ES-I3 (cell line): Measurements from ENCODE around the gene DNAH9.

ENCODE experiments used
- H3K36me3 ChIP-seq: 2 replicates; pipeline ENCODE4 v1.6.1; 2013; ENCODE audit warnings: mild to moderate bottlenecking, low read length, control low read depth, moderate library complexity; ENCODE audit not compliant: insufficient read depth
- H3K4me1 ChIP-seq: 2 replicates; pipeline ENCODE4 v1.6.1; 2013; ENCODE audit warnings: mild to moderate bottlenecking, control low read depth, low read length; ENCODE audit not compliant: insufficient read depth
- H3K9ac ChIP-seq: 2 replicates; pipeline ENCODE4 v1.6.1; 2013; ENCODE audit warnings: low read depth, mild to moderate bottlenecking, low read length, moderate library complexity
- H3K9me3 ChIP-seq: 2 replicates; pipeline ENCODE4 v1.6.1; 2013; ENCODE audit warnings: mild to moderate bottlenecking, low read length, moderate library complexity; ENCODE audit not compliant: control insufficient read depth, insufficient read depth

The DNAH9 gene

GRCh38 chr17:11738151-11738550 lies 139.9 kb downstream of the DNAH9 start:
- no peaks in the 10 kb centered on the region for H3K9me3 ChIP-seq
- no peaks in the 10 kb centered on the region for H3K36me3 ChIP-seq
- no peak overlapping the region for H3K9ac ChIP-seq
- H3K4me1 ChIP-seq: peaks cover 4% of the 10 kb centered on the region; the same call in 1 of the 2 replicates

- Histone ChIP-seq H3K4me1 (peaks cover 4% of the 10 kb centered on the region; the same call in 1 of the 2 replicates), H3K36me3 (no peaks in the 10 kb centered on the region), H3K9me3 (no peaks in the 10 kb centered on the region), H3K9ac (no peak overlapping the region)
These were observed 141.1 kb downstream of the DNAH9 start for GRCh38 chr17:11739351-11739750.

- no peaks in the 10 kb centered on the region for H3K9me3 ChIP-seq
- no peak overlapping the region for H3K9ac ChIP-seq
- H3K36me3 ChIP-seq: no peaks in the 10 kb centered on the region
- H3K4me1 ChIP-seq: peaks cover 4% of the 10 kb centered on the region; the same call in 1 of the 2 replicates
These were observed 141.6 kb downstream of the DNAH9 start for GRCh38 chr17:11739848-11740247.

- Histone ChIP-seq H3K4me1 (no peaks in the 10 kb centered on the region), H3K9ac (no peak overlapping the region), H3K36me3 (no peaks in the 10 kb centered on the region), H3K9me3 (no peaks in the 10 kb centered on the region)
These were observed 144.6 kb downstream of the DNAH9 start for GRCh38 chr17:11742886-11743285.

- Histone ChIP-seq H3K9me3 (no peaks in the 10 kb centered on the region), H3K4me1 (no peaks in the 10 kb centered on the region), H3K36me3 (no peaks in the 10 kb centered on the region), H3K9ac (no peak overlapping the region)
These were observed 146.4 kb downstream of the DNAH9 start for GRCh38 chr17:11744696-11745095.

- no peaks in the 10 kb centered on the region for H3K9me3 ChIP-seq
- no peaks in the 10 kb centered on the region for H3K36me3 ChIP-seq
- H3K9ac ChIP-seq: no peak overlapping the region
- H3K4me1 ChIP-seq: no peaks in the 10 kb centered on the region
These were observed 149.2 kb downstream of the DNAH9 start for GRCh38 chr17:11747441-11747840.

GRCh38 chr17:11757815-11758214 lies 159.5 kb downstream of the DNAH9 start:
- Histone ChIP-seq H3K9me3 (no peaks in the 10 kb centered on the region), H3K36me3 (no peaks in the 10 kb centered on the region), H3K4me1 (no peaks in the 10 kb centered on the region), H3K9ac (no peak overlapping the region)

- no peak overlapping the region for H3K9ac ChIP-seq
- H3K9me3 ChIP-seq: no peaks in the 10 kb centered on the region
- no peaks in the 10 kb centered on the region for H3K4me1 ChIP-seq
These were observed 169.8 kb downstream of the DNAH9 start for GRCh38 chr17:11768106-11768505.

GRCh38 chr17:11768981-11769380 lies 170.7 kb downstream of the DNAH9 start:
- H3K36me3 ChIP-seq: no peaks in the 10 kb centered on the region; the same call in 1 of the 2 replicates
- no peaks in the 10 kb centered on the region for H3K9me3 ChIP-seq
- no peaks in the 10 kb centered on the region for H3K4me1 ChIP-seq
- H3K9ac ChIP-seq: no peak overlapping the region

More at GRCh38 chr17:11768106-11768505, 169.8 kb downstream of the DNAH9 start:
- no peaks in the 10 kb centered on the region; the same call in 1 of the 2 replicates for H3K36me3 ChIP-seq

- Histone ChIP-seq H3K9ac (no peak overlapping the region), H3K9me3 (no peaks in the 10 kb centered on the region), H3K4me1 (no peaks in the 10 kb centered on the region), H3K36me3 (no peaks in the 10 kb centered on the region; the same call in 1 of the 2 replicates)
These were observed 173.8 kb downstream of the DNAH9 start for GRCh38 chr17:11772031-11772430.

- Histone ChIP-seq H3K36me3 (no peaks in the 10 kb centered on the region), H3K9me3 (no peaks in the 10 kb centered on the region), H3K9ac (no peak overlapping the region), H3K4me1 (no peaks in the 10 kb centered on the region)
These were observed 181.6 kb downstream of the DNAH9 start for GRCh38 chr17:11779892-11780291.

GRCh38 chr17:11780621-11781020 lies 182.4 kb downstream of the DNAH9 start:
- Histone ChIP-seq H3K36me3 (no peaks in the 10 kb centered on the region), H3K4me1 (no peaks in the 10 kb centered on the region), H3K9me3 (no peaks in the 10 kb centered on the region), H3K9ac (no peak overlapping the region)

GRCh38 chr17:11786711-11787438 lies 188.6 kb downstream of the DNAH9 start:
- Histone ChIP-seq H3K36me3 (no peaks in the 10 kb centered on the region), H3K9me3 (no peaks in the 10 kb centered on the region; the same call in 1 of the 2 replicates), H3K4me1 (no peaks in the 10 kb centered on the region), H3K9ac (no peak overlapping the region)

- Histone ChIP-seq H3K9me3 (no peaks in the 10 kb centered on the region), H3K9ac (no peak overlapping the region), H3K36me3 (no peaks in the 10 kb centered on the region), H3K4me1 (no peaks in the 10 kb centered on the region)
These were observed 197.6 kb downstream of the DNAH9 start for GRCh38 chr17:11795906-11796305.

GRCh38 chr17:11797803-11798202 lies 199.5 kb downstream of the DNAH9 start:
- Histone ChIP-seq H3K4me1 (no peaks in the 10 kb centered on the region), H3K9ac (no peak overlapping the region), H3K36me3 (no peaks in the 10 kb centered on the region), H3K9me3 (no peaks in the 10 kb centered on the region)
